Uterus (tissue), 2 donors: Measurements from ENCODE around the gene PLA2G4C.

Source experiments
- CTCF ChIP-seq, 4 experiments: fragments of 200-600 bp in 2 of 4; fragments of 450-650 bp in 2 of 4; sonication (generic) in 2 of 4; IDR thresholded peaks; one replicate each; pipeline ENCODE4 v1.5.1; 2016 to 2019; ENCODE audit warnings: antibody characterized with exemption in 4 of 4, mild to moderate bottlenecking in 2 of 4, moderate library complexity in 1 of 4
- POLR2A ChIP-seq, 2 donors: fragments of 450-650 bp; IDR thresholded peaks; one replicate each; pipeline ENCODE4 v1.6.1; 2016; ENCODE audit warnings: antibody characterized with exemption in 2 of 2, mild to moderate bottlenecking in 1 of 2, moderate library complexity in 1 of 2

GRCh38 chr19:48061401-48062344, 48.9 kb downstream of the PLA2G4C start:
- no peak for TF ChIP-seq CTCF (IDR thresholded peaks at IDR 0.05)
- no peak for TF ChIP-seq POLR2A (IDR thresholded peaks at IDR 0.05)
